HepG2 (cell line): Measurements from ENCODE around the gene NACC2. TPM values are rescaled to one million over a fixed set of nuclear protein-coding genes. Genes with fewer than 3 reads are reported as not detected.

ENCODE experiments used
- ATAC-seq: fragments of 200-7000 bp; cut with Tn5 transposase; 3 replicates; pipeline ENCODE4 v1.9.1; 2020; ENCODE audit warnings: mild to moderate bottlenecking, moderate library complexity
- BruUV-seq: library from RNA; stranded (reverse); fragments of 400-500 nt; replicated peaks from 2 replicates; lab custom pipeline; 2021; lab: Mats Ljungman, UMichigan
- CTCF ChIA-PET: fragments of 300-600 bp; formaldehyde crosslinking; extraction: SDS; loops from one replicate; lab custom pipeline; 2021; ENCODE audit warnings: low total read pairs, inconsistent platforms, low intra/inter-chr PET ratio; lab: Yijun Ruan, JAX
- POLR2A ChIA-PET: fragments of 350-600 bp; sonication (Branson Sonifier 250); formaldehyde crosslinking; loops from one replicate; lab custom pipeline; 2020; ENCODE audit warnings: antibody characterized with exemption, inconsistent platforms; lab: Yijun Ruan, JAX
- DNase-seq: peaks from one replicate; pipeline ENCODE4 v3.0.0-alpha.2; 2015; ENCODE audit warnings: low spot score
- FAIRE-seq: peaks from 3 replicates; lab custom pipeline; 2011; peaks lifted over from hg19 to GRCh38; lab: Jason Lieb, UNC
- H2AFZ ChIP-seq: one replicate; pipeline ENCODE4 v1.6.1; 2011; ENCODE audit warnings: low read length, inconsistent platforms
- H3K27ac ChIP-seq: fragments of 300-600 bp; 3 replicates; pipeline ENCODE4 v1.8.0; 2011; ENCODE audit warnings: mixed run types, mild to moderate bottlenecking, mixed read lengths, low read length, inconsistent platforms; ENCODE audit not compliant: insufficient read depth; ENCODE audit errors: extremely low read length
- H3K27me3 ChIP-seq, 2 experiments: fragments of 200-600 bp in 1 of 2; 2 replicates in 1 of 2; 3 replicates in 1 of 2; pipeline versions ENCODE4 v1.6.0 to v1.8.0; 2011; ENCODE audit warnings: low read length in 2 of 2, mild to moderate bottlenecking in 2 of 2, moderate library complexity in 2 of 2, inconsistent platforms in 1 of 2; ENCODE audit not compliant: insufficient read depth in 2 of 2, control insufficient read depth in 1 of 2
- H3K36me3 ChIP-seq, 2 experiments: fragments of 200-600 bp in 1 of 2; replicated peaks in 1 of 2; 2 replicates in 1 of 2; 3 replicates in 1 of 2; pipeline versions ENCODE4 v1.5.1 to v1.8.0; 2011; ENCODE audit warnings: low read length in 2 of 2, inconsistent platforms in 1 of 2; ENCODE audit not compliant: insufficient read depth in 2 of 2, control insufficient read depth in 1 of 2
- H3K4me1 ChIP-seq: 2 replicates; pipeline ENCODE4 v1.5.1; 2012; ENCODE audit warnings: low read length, inconsistent platforms; ENCODE audit not compliant: insufficient read depth
- H3K4me2 ChIP-seq: 2 replicates; pipeline ENCODE4 v1.6.0; 2011; ENCODE audit warnings: low read depth, low read length, inconsistent platforms
- H3K4me3 ChIP-seq, 3 experiments: fragments of 200-600 bp in 1 of 3; sonication (generic), shearing (Covaris generic) in 1 of 3; replicated peaks in 1 of 3; 2 replicates each; pipeline ENCODE4 v1.5.1; 2011 to 2016; ENCODE audit warnings: low read length in 3 of 3, inconsistent platforms in 2 of 3, low read depth in 2 of 3, mild to moderate bottlenecking in 2 of 3, control low read depth in 1 of 3, mixed read lengths in 1 of 3; ENCODE audit not compliant: insufficient read depth in 1 of 3
- H3K79me2 ChIP-seq: one replicate; pipeline ENCODE4 v1.6.1; 2011; ENCODE audit warnings: low read length, inconsistent platforms; ENCODE audit not compliant: insufficient read depth
- H3K9ac ChIP-seq: 2 replicates; pipeline ENCODE4 v1.6.0; 2011; ENCODE audit warnings: mild to moderate bottlenecking, low read depth, low read length, inconsistent platforms; ENCODE audit not compliant: insufficient read depth
- H3K9me3 ChIP-seq: 2 replicates; pipeline ENCODE4 v1.5.1; 2012; ENCODE audit warnings: mild to moderate bottlenecking, low read length
- H4K20me1 ChIP-seq: 2 replicates; pipeline ENCODE4 v1.6.0; 2011; ENCODE audit warnings: inconsistent platforms, mild to moderate bottlenecking, low read length, moderate library complexity; ENCODE audit not compliant: insufficient read depth
- AGO2 ChIP-seq: fragments of 200-400 bp; formaldehyde crosslinking; optimal IDR thresholded peaks from 2 replicates; pipeline ENCODE3; 2017; ENCODE audit warnings: mild to moderate bottlenecking, low read depth, low read length, moderate library complexity
- FOXM1 ChIP-seq: sonication (generic); formaldehyde crosslinking; IDR thresholded peaks from 2 replicates; pipeline ENCODE4 v1.5.0; 2020; ENCODE audit warnings: missing genetic modification reagents
- KDM1A ChIP-seq: IDR thresholded peaks from 2 replicates; pipeline ENCODE4 v1.6.1; 2016; ENCODE audit warnings: missing compliant biosample characterization
- MAFF ChIP-seq: IDR thresholded peaks from 2 replicates; pipeline ENCODE4 v1.6.1; 2011; ENCODE audit warnings: low read depth, low read length, improper control_type of control experiment
- MAFG ChIP-seq: sonication (generic); formaldehyde crosslinking; IDR thresholded peaks from 2 replicates; pipeline ENCODE4 v1.5.1; 2020; ENCODE audit warnings: mild to moderate bottlenecking, missing genetic modification reagents
- MAFK ChIP-seq, 2 experiments: IDR thresholded peaks in 1 of 2; conservative IDR thresholded peaks in 1 of 2; 2 replicates each; pipeline ENCODE4 v1.6.1; 2011; ENCODE audit warnings: improper control_type of control experiment in 2 of 2, low read length in 2 of 2
- STAG1 ChIP-seq: sonication (generic); formaldehyde crosslinking; IDR thresholded peaks from 2 replicates; pipeline ENCODE4 v1.4.0; 2020; ENCODE audit warnings: missing genetic modification reagents
- ZNF383 ChIP-seq: sonication (generic); formaldehyde crosslinking; IDR thresholded peaks from 2 replicates; pipeline ENCODE4 v1.4.0; 2020; ENCODE audit warnings: missing genetic modification reagents, mild to moderate bottlenecking, borderline replicate concordance
- ZNF563 ChIP-seq: sonication (generic); formaldehyde crosslinking; IDR thresholded peaks from 2 replicates; pipeline ENCODE4 v1.8.0; 2022; ENCODE audit warnings: mild to moderate bottlenecking, moderate library complexity, missing genetic modification reagents
- WGBS: methylation state at CpG from one replicate; pipeline ENCODE4 v1.1.6; 2017; ENCODE audit warnings: low lambda C conversion rate; 5-methylcytosine and 5-hydroxymethylcytosine counted together
- in situ Hi-C: cut with HindIII; loops from 2 replicates; pipeline ENCODE4 v1.10.0; 2017; ENCODE audit warnings: low pct_unique_long_range_greater_than_20kb; ENCODE audit not compliant: extremely low pct_ligation_motif_present
- intact Hi-C: fragments of 100-400 bp; cut with micrococcal nuclease; formaldehyde crosslinking; loops from one replicate; pipeline ENCODE4 v1.10.0; 2022; ENCODE audit not compliant: unreplicated experiment
- polyA plus RNA-seq, 8 experiments: library from polyadenylated mRNA; depleted of rRNA in 3 of 8; stranded (reverse) in 7 of 8; unstranded in 1 of 8; fragments of >200 nt; fragmentation: Illumina TruSeq in 4 of 8; extraction: Trizol in 4 of 8; gene quantifications; 2 replicates each; pipeline versions ENCODE4 v1.2.1 to v1.2.3, GENCODE V29; 2011 to 2016; ENCODE audit warnings: low read depth in 4 of 8, missing spikeins in 1 of 8, mixed read lengths in 1 of 8; ENCODE audit not compliant: insufficient read depth in 1 of 8
- total RNA-seq, 5 experiments: library from RNA; depleted of rRNA; stranded (reverse); fragments of >200 nt; fragmentation: Illumina TruSeq; extraction: Trizol; gene quantifications; 2 replicates each; pipeline ENCODE4 v1.2.3, GENCODE V29; 2016; ENCODE audit warnings: low read depth in 1 of 5
- TF ChIP-seq, protein P1 (sequence below): sonication (generic); formaldehyde crosslinking; IDR thresholded peaks from 2 replicates; pipeline ENCODE4 v1.5.0; 2020; ENCODE audit warnings: mild to moderate bottlenecking, missing genetic modification reagents, moderate library complexity
- TF ChIP-seq, protein P2 (sequence below): sonication (generic); formaldehyde crosslinking; IDR thresholded peaks from 2 replicates; pipeline ENCODE4 v1.4.0; 2020; ENCODE audit warnings: missing genetic modification reagents
- TF ChIP-seq, protein P3 (sequence below), 2 experiments: sonication (generic) in 1 of 2; formaldehyde crosslinking in 1 of 2; IDR thresholded peaks; 2 replicates each; pipeline versions ENCODE4 v1.6.1 to v1.9.0; 2014 to 2022; ENCODE audit warnings: antibody characterized with exemption in 1 of 2, borderline replicate concordance in 1 of 2, inconsistent platforms in 1 of 2, low read depth in 1 of 2, missing genetic modification reagents in 1 of 2

The NACC2 gene
- total and polyA plus RNA-seq, 2 of the 13 experiments (the other 11 are each of a cell fraction or from before 2014, with no cell fraction given) = 5.9 to 12.3 TPM

DNA sequence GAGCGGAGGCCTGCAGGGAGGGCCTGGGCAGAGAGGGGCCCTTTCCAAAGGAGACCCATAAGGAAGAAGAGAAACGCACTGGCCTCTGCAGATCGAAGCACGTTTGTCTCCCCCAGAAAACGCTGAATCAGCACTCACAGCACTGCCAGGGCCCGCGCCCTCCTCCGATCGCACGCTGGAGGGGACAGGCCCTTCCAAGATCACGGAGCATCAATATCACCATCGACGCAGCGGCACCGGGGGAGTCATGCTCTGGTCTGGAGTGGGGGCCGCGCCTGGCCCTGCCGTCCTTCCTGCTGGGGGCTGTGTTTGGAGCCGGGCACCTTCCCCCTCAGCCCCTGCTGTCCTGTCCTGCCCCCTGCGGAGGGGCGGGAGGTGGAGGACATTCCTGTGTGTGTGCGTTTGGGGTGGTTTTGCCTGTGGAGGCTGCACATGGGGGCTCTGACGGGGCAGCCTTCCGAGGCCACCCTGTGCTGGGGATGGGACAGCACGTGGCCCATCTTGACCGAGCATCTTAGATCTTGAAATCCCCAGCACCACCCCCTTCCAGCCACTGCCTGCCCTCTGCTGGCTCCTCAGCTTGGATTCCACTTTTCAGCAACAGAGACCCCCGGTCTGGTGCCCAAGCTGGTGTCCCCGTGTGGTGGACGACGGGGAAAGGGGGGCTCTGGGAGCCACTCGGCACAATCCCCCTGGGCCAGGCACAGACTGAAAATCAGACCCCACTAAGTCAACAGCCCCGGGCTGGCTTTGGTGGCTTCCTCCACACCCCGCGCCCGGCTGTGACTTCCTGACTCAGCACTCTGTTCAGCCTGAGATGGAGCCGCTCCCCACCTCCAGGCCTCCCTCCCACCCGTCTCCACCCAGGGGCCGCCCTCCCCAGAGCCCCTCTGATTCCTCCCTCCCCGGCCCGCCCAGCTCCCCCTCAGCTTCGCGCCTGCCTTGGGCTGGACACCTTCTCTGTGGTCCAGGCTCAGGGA, 15.3 kb upstream of the NACC2 start:
- ChIA-PET CTCF (no interaction called here), POLR2A (no interaction called here)
- H3K4me2 ChIP-seq = no peak overlapping the region
- no peak overlapping the region for H3K9ac ChIP-seq
- peaks cover 2 to 5% of the 10 kb centered on the region in 2 experiments; a peak in 4 of 5 replicates for H3K27me3 ChIP-seq
- in situ Hi-C loops (no loop called here), intact Hi-C loops (no loop called here)
- no peaks in the 10 kb centered on the region for H4K20me1 ChIP-seq
- H3K4me1 ChIP-seq = peaks cover 14% of the 10 kb centered on the region
- no peaks in the 10 kb centered on the region for H3K79me2 ChIP-seq
- no peak for FAIRE-seq
- WGBS = 71% methylated on average over 27 of the region's 42 CpGs
- no TSS peak for BruUV-seq
- H3K27ac ChIP-seq = no peak overlapping the region
- no peak for DNase-seq
- no peak overlapping the region for H3K4me3 ChIP-seq
- H3K36me3 ChIP-seq = no peaks in the 10 kb centered on the region
- H2AFZ ChIP-seq = no peak overlapping the region
- no peaks in the 10 kb centered on the region for H3K9me3 ChIP-seq
- peak; percentile 4; the same call in 2 of the 3 replicates for ATAC-seq
- TF ChIP-seq ZNF563 (CRISPR knock-in tag) (no peak), ZNF383 (CRISPR knock-in tag) (no peak), MAFG (CRISPR knock-in tag) (0 out of 2 replicates have a peak, but pooled peaks have one; percentile 67), AGO2 (peak; percentile 12), FOXM1 (CRISPR knock-in tag) (no peak), MAFK (conservative IDR thresholded peaks at IDR 0.05 in 1 of 2, IDR thresholded peaks at IDR 0.05 in 1 of 2; ENCODE audit: low read length in 2 of 2) (peak; percentile 98), MAFF (peak; percentile 97), KDM1A (CRISPR knock-in tag) (no peak), STAG1 (CRISPR knock-in tag) (0 out of 2 replicates have a peak, but pooled peaks have one; percentile 7)
- TF ChIP-seq, protein P1, sequence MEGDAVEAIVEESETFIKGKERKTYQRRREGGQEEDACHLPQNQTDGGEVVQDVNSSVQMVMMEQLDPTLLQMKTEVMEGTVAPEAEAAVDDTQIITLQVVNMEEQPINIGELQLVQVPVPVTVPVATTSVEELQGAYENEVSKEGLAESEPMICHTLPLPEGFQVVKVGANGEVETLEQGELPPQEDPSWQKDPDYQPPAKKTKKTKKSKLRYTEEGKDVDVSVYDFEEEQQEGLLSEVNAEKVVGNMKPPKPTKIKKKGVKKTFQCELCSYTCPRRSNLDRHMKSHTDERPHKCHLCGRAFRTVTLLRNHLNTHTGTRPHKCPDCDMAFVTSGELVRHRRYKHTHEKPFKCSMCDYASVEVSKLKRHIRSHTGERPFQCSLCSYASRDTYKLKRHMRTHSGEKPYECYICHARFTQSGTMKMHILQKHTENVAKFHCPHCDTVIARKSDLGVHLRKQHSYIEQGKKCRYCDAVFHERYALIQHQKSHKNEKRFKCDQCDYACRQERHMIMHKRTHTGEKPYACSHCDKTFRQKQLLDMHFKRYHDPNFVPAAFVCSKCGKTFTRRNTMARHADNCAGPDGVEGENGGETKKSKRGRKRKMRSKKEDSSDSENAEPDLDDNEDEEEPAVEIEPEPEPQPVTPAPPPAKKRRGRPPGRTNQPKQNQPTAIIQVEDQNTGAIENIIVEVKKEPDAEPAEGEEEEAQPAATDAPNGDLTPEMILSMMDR = peak; percentile 18; the same call in 1 of the 2 replicates
- TF ChIP-seq, protein P2, sequence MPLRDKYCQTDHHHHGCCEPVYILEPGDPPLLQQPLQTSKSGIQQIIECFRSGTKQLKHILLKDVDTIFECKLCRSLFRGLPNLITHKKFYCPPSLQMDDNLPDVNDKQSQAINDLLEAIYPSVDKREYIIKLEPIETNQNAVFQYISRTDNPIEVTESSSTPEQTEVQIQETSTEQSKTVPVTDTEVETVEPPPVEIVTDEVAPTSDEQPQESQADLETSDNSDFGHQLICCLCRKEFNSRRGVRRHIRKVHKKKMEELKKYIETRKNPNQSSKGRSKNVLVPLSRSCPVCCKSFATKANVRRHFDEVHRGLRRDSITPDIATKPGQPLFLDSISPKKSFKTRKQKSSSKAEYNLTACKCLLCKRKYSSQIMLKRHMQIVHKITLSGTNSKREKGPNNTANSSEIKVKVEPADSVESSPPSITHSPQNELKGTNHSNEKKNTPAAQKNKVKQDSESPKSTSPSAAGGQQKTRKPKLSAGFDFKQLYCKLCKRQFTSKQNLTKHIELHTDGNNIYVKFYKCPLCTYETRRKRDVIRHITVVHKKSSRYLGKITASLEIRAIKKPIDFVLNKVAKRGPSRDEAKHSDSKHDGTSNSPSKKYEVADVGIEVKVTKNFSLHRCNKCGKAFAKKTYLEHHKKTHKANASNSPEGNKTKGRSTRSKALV = no peak
- TF ChIP-seq, protein P3, sequence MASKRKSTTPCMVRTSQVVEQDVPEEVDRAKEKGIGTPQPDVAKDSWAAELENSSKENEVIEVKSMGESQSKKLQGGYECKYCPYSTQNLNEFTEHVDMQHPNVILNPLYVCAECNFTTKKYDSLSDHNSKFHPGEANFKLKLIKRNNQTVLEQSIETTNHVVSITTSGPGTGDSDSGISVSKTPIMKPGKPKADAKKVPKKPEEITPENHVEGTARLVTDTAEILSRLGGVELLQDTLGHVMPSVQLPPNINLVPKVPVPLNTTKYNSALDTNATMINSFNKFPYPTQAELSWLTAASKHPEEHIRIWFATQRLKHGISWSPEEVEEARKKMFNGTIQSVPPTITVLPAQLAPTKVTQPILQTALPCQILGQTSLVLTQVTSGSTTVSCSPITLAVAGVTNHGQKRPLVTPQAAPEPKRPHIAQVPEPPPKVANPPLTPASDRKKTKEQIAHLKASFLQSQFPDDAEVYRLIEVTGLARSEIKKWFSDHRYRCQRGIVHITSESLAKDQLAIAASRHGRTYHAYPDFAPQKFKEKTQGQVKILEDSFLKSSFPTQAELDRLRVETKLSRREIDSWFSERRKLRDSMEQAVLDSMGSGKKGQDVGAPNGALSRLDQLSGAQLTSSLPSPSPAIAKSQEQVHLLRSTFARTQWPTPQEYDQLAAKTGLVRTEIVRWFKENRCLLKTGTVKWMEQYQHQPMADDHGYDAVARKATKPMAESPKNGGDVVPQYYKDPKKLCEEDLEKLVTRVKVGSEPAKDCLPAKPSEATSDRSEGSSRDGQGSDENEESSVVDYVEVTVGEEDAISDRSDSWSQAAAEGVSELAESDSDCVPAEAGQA (IDR thresholded peaks at IDR 0.05; ENCODE audit: low read depth) = no peak
- TF ChIP-seq, protein P3 (CRISPR knock-in tag; IDR thresholded peaks at IDR 0.05; ENCODE audit: borderline replicate concordance) = no peak
